CD4-positive, alpha-beta T cell treated with Interleukin-6 at 100 ng/mL for 8 hours (primary cell): Measurements from ENCODE around the gene SYP.
"Not testable (repeated sequence)": the region's sequence is repeated elsewhere in the genome, so short reads cannot be mapped to it uniquely, and the experiment has no call there.

Source experiments
- DNase-seq: peaks from one replicate; pipeline ENCODE4 v3.0.0-alpha.2; 2020; ENCODE audit warnings: mixed read lengths, low spot score

SYP gene

GRCh38 chrX:49189606-49190005 is 10.4 kb downstream of the SYP start:
- no peak for DNase-seq

- DNase-seq, result no peak
These were observed 11.4 kb downstream of the SYP start for GRCh38 chrX:49188468-49189076.

- no peak for DNase-seq
These were observed 12.5 kb downstream of the SYP start for GRCh38 chrX:49187526-49187925.

GRCh38 chrX:49187028-49187394 is 13.0 kb downstream of the SYP start:
- no peak for DNase-seq

- DNase-seq, result peak; percentile 69
These were observed 13.6 kb downstream of the SYP start, which contains the start of gene PRICKLE3 for GRCh38 chrX:49186125-49187027. TSS of gene PRICKLE3 (minus strand) at chrX:49186373. CDS start at chrX:49186297, 76 bp downstream.

- peak; percentile 15 for DNase-seq
These were observed 15.4 kb downstream of the SYP start for GRCh38 chrX:49184294-49185281.

GRCh38 chrX:49183701-49184281 is 16.2 kb downstream of the SYP start:
- no peak for DNase-seq

- no peak for DNase-seq
These were observed 20.6 kb downstream of the SYP start for GRCh38 chrX:49179358-49179757.

- no peak for DNase-seq
These were observed 21.5 kb downstream of the SYP start for GRCh38 chrX:49178537-49178936.

GRCh38 chrX:49177873-49178480 is 22.0 kb downstream of the SYP start:
- no peak for DNase-seq

- DNase-seq, result no peak
These were observed 22.6 kb downstream of the SYP start for GRCh38 chrX:49177338-49177833.

GRCh38 chrX:49176421-49177326 is 23.3 kb downstream of the SYP start:
- DNase-seq, result no peak

GRCh38 chrX:49175435-49176274 is 24.3 kb downstream of the SYP start:
- no peak for DNase-seq

- no peak for DNase-seq
These were observed 25.3 kb downstream of the SYP start for GRCh38 chrX:49174723-49175122.

GRCh38 chrX:49173544-49173943 is 26.4 kb downstream of the SYP start:
- DNase-seq, result not testable (repeated sequence)

GRCh38 chrX:49172280-49172780 is 27.7 kb downstream of the SYP start:
- peak; percentile 60 for DNase-seq

GRCh38 chrX:49171752-49172279 is 28.2 kb downstream of the SYP start, which contains the start of gene PLP2:
TSS of gene PLP2 (plus strand) at chrX:49171898. CDS start at chrX:49172001, 103 bp downstream.
- peak; percentile 59 for DNase-seq

GRCh38 chrX:49167740-49168108 is 32.3 kb downstream of the SYP start:
- DNase-seq, result no peak
